Measurements from ENCODE around the gene SELENOP. TPM values are rescaled to one million over a fixed set of nuclear protein-coding genes. Genes with fewer than 3 reads are reported as not detected.

The SELENOP gene
- total and polyA plus RNA-seq, 2 experiments from 2014 or later = 11.0 to 12.3 TPM

DNA sequence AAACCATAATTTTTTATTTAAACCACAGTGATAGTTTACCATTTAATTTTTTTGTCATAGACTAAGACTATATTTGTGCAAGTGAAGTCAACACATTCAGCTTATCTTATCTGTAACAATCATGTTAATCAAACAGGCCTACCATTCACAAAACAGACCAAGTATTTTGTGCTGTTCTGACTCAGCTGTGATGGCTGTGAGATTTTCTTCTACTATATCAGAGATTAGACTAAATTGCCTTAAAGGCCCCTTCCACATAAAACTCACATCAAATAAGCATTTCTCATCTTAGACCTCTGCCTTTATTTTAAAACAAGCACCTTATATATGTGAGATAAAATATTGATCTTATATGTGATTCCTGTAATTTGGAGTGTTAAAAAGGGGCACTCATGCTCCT is 41.7 kb downstream of the SELENOP start:
- no peaks in the 10 kb centered on the region for H3K4me1 ChIP-seq (ENCODE audit: insufficient read depth)
- TF ChIP-seq, protein P1, sequence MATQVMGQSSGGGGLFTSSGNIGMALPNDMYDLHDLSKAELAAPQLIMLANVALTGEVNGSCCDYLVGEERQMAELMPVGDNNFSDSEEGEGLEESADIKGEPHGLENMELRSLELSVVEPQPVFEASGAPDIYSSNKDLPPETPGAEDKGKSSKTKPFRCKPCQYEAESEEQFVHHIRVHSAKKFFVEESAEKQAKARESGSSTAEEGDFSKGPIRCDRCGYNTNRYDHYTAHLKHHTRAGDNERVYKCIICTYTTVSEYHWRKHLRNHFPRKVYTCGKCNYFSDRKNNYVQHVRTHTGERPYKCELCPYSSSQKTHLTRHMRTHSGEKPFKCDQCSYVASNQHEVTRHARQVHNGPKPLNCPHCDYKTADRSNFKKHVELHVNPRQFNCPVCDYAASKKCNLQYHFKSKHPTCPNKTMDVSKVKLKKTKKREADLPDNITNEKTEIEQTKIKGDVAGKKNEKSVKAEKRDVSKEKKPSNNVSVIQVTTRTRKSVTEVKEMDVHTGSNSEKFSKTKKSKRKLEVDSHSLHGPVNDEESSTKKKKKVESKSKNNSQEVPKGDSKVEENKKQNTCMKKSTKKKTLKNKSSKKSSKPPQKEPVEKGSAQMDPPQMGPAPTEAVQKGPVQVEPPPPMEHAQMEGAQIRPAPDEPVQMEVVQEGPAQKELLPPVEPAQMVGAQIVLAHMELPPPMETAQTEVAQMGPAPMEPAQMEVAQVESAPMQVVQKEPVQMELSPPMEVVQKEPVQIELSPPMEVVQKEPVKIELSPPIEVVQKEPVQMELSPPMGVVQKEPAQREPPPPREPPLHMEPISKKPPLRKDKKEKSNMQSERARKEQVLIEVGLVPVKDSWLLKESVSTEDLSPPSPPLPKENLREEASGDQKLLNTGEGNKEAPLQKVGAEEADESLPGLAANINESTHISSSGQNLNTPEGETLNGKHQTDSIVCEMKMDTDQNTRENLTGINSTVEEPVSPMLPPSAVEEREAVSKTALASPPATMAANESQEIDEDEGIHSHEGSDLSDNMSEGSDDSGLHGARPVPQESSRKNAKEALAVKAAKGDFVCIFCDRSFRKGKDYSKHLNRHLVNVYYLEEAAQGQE (IDR thresholded peaks at IDR 0.05; ENCODE audit: unreplicated experiment) = no peak
- TF ChIP-seq ZNF114 (CRISPR knock-in tag; IDR thresholded peaks at IDR 0.05) (no peak), EZH2 (IDR thresholded peaks at IDR 0.05; ENCODE audit: low read depth, unreplicated experiment) (no peak), JUNB (IDR thresholded peaks at IDR 0.05; ENCODE audit: unreplicated experiment) (no peak)
- TF ChIP-seq, protein P2, sequence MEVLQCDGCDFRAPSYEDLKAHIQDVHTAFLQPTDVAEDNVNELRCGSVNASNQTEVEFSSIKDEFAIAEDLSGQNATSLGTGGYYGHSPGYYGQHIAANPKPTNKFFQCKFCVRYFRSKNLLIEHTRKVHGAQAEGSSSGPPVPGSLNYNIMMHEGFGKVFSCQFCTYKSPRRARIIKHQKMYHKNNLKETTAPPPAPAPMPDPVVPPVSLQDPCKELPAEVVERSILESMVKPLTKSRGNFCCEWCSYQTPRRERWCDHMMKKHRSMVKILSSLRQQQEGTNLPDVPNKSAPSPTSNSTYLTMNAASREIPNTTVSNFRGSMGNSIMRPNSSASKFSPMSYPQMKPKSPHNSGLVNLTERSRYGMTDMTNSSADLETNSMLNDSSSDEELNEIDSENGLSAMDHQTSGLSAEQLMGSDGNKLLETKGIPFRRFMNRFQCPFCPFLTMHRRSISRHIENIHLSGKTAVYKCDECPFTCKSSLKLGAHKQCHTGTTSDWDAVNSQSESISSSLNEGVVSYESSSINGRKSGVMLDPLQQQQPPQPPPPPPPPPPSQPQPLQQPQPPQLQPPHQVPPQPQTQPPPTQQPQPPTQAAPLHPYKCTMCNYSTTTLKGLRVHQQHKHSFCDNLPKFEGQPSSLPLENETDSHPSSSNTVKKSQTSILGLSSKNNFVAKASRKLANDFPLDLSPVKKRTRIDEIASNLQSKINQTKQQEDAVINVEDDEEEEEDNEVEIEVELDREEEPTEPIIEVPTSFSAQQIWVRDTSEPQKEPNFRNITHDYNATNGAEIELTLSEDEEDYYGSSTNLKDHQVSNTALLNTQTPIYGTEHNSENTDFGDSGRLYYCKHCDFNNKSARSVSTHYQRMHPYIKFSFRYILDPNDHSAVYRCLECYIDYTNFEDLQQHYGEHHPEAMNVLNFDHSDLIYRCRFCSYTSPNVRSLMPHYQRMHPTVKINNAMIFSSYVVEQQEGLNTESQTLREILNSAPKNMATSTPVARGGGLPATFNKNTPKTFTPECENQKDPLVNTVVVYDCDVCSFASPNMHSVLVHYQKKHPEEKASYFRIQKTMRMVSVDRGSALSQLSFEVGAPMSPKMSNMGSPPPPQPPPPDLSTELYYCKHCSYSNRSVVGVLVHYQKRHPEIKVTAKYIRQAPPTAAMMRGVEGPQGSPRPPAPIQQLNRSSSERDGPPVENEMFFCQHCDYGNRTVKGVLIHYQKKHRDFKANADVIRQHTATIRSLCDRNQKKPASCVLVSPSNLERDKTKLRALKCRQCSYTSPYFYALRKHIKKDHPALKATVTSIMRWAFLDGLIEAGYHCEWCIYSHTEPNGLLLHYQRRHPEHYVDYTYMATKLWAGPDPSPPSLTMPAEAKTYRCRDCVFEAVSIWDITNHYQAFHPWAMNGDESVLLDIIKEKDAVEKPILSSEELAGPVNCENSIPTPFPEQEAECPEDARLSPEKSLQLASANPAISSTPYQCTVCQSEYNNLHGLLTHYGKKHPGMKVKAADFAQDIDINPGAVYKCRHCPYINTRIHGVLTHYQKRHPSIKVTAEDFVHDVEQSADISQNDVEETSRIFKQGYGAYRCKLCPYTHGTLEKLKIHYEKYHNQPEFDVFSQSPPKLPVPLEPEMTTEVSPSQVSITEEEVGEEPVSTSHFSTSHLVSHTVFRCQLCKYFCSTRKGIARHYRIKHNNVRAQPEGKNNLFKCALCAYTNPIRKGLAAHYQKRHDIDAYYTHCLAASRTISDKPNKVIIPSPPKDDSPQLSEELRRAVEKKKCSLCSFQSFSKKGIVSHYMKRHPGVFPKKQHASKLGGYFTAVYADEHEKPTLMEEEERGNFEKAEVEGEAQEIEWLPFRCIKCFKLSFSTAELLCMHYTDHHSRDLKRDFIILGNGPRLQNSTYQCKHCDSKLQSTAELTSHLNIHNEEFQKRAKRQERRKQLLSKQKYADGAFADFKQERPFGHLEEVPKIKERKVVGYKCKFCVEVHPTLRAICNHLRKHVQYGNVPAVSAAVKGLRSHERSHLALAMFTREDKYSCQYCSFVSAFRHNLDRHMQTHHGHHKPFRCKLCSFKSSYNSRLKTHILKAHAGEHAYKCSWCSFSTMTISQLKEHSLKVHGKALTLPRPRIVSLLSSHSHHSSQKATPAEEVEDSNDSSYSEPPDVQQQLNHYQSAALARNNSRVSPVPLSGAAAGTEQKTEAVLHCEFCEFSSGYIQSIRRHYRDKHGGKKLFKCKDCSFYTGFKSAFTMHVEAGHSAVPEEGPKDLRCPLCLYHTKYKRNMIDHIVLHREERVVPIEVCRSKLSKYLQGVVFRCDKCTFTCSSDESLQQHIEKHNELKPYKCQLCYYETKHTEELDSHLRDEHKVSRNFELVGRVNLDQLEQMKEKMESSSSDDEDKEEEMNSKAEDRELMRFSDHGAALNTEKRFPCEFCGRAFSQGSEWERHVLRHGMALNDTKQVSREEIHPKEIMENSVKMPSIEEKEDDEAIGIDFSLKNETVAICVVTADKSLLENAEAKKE (CRISPR knock-in tag; IDR thresholded peaks at IDR 0.05) = no peak
- TF ChIP-seq, protein P3, sequence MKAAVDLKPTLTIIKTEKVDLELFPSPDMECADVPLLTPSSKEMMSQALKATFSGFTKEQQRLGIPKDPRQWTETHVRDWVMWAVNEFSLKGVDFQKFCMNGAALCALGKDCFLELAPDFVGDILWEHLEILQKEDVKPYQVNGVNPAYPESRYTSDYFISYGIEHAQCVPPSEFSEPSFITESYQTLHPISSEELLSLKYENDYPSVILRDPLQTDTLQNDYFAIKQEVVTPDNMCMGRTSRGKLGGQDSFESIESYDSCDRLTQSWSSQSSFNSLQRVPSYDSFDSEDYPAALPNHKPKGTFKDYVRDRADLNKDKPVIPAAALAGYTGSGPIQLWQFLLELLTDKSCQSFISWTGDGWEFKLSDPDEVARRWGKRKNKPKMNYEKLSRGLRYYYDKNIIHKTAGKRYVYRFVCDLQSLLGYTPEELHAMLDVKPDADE (IDR thresholded peaks at IDR 0.05) = no peak
- no peak for ATAC-seq
- Mint-ChIP-seq H3K4me1 (no peaks in the 10 kb centered on the region), H3K9me3 (no peaks in the 10 kb centered on the region), H3K27me3 (ENCODE audit: insufficient read depth, low read depth, poor library complexity) (no peaks in the 10 kb centered on the region), H3K27ac (no peak overlapping the region), H3K4me3 (no peak overlapping the region), H3K36me3 (ENCODE audit: low read depth) (peaks cover 12% of the 10 kb centered on the region; the same call in 2 of the 3 replicates)
- H3K9me2 ChIP-seq (ENCODE audit: insufficient read depth) = no peaks in the 10 kb centered on the region
- no peak overlapping the region for H3K4me3 ChIP-seq
- no peak overlapping the region for H3K4me2 ChIP-seq
- no peak for DNase-seq (ENCODE audit: low spot score)
- H3F3A ChIP-seq (replicated peaks; ENCODE audit: low read depth) = no peaks in the 10 kb centered on the region
- no peak overlapping the region for H2AFZ ChIP-seq
- H3K27me3 ChIP-seq (ENCODE audit: insufficient read depth) = no peaks in the 10 kb centered on the region
- H3K27ac ChIP-seq (ENCODE audit: low read depth) = no peak overlapping the region
- no peaks in the 10 kb centered on the region for H4K20me1 ChIP-seq (replicated peaks; ENCODE audit: insufficient read depth)
- H3K36me3 ChIP-seq (ENCODE audit: insufficient read depth) = no peaks in the 10 kb centered on the region
- no peaks in the 10 kb centered on the region for H3K79me2 ChIP-seq (replicated peaks; ENCODE audit: insufficient read depth)
